Adrenal gland (tissue), 12 donors: ENCODE data around the gene ZBTB24. TPM values are rescaled to one million over a fixed set of nuclear protein-coding genes. Genes with fewer than 3 reads are reported as not detected.

Source experiments
- DNase-seq, 7 donors: peaks; one replicate each; pipeline ENCODE4 v3.0.0-alpha.2; 2019 to 2020
- H3K27ac ChIP-seq, 5 donors: fragments of 200-600 bp; sonication (generic) in 4 of 5; 1 replicate in 3 of 5; 2 replicates in 2 of 5; pipeline versions ENCODE4 v1.5.1 to v1.8.0; 2016 to 2020; ENCODE audit warnings: mild to moderate bottlenecking in 1 of 5
- H3K27me3 ChIP-seq: fragments of 200-600 bp; 2 replicates; pipeline ENCODE4 v1.8.0; 2021
- H3K36me3 ChIP-seq, 2 donors: fragments of 200-600 bp; replicated peaks in 1 of 2; 1 replicate in 1 of 2; 2 replicates in 1 of 2; pipeline versions ENCODE4 v1.5.1 to v1.8.0; 2018 to 2022
- H3K4me1 ChIP-seq, 2 donors: fragments of 200-600 bp; replicated peaks in 1 of 2; 1 replicate in 1 of 2; 2 replicates in 1 of 2; pipeline versions ENCODE4 v1.5.1 to v1.8.0; 2018 to 2021
- H3K4me3 ChIP-seq, 4 donors: fragments of 200-600 bp; sonication (generic) in 3 of 4; one replicate each; pipeline ENCODE4 v1.5.1; 2016 to 2018
- H3K9me3 ChIP-seq, 3 donors: fragments of 200-600 bp; sonication (generic) in 1 of 3; replicated peaks in 1 of 3; 1 replicate in 2 of 3; 2 replicates in 1 of 3; pipeline versions ENCODE4 v1.5.1 to v1.8.0; 2016 to 2021
- POLR2A ChIP-seq, 2 donors: fragments of 450-650 bp; IDR thresholded peaks; one replicate each; pipeline ENCODE4 v1.6.1; 2017; ENCODE audit warnings: antibody characterized with exemption in 2 of 2, mild to moderate bottlenecking in 2 of 2, moderate library complexity in 1 of 2
- WGBS, 4 donors: extraction: QIAGEN DNeasy Blood & Tissue Kit in 2 of 4; methylation state at CpG; one replicate each; pipeline versions ENCODE4 v1.1.5 to v1.1.7; 2013 to 2017; 5-methylcytosine and 5-hydroxymethylcytosine counted together
- intact Hi-C, 2 donors: fragments of 100-400 bp; cut with DNase I; formaldehyde crosslinking; loops; one replicate each; pipeline versions ENCODE4 v1.14.1 to v1.15.0; 2022 to 2023
- polyA plus RNA-seq, 3 donors: library from polyadenylated mRNA; stranded (reverse); fragments of 200-250 nt in 2 of 3; fragments of 350-450 nt in 1 of 3; fragmentation: Illumina TruSeq in 1 of 3; extraction: RNeasy Lipid Tissue Mini Kit (QIAGEN cat#74804) in 1 of 3; gene quantifications; one replicate each; pipeline ENCODE4 v1.2.3, GENCODE V29; 2013 to 2014
- total RNA-seq, 9 donors: library from RNA; depleted of rRNA in 4 of 9; stranded (reverse); fragments of >200 nt in 4 of 9; fragments of 120-200 nt in 1 of 9; fragmentation: NEBNext Ultra II Directional in 1 of 9; extraction: Animal tissue kit (Norgen Biotek cat#: 25700) in 1 of 9; gene quantifications; one replicate each; pipeline versions ENCODE4 v1.1.0 to v1.2.4, GENCODE V29; 2013 to 2023
- TF ChIP-seq, protein P1 (sequence below), 6 experiments: fragments of 450-650 bp in 4 of 6; fragments of 200-600 bp in 2 of 6; sonication (generic) in 1 of 6; IDR thresholded peaks; 1 replicate in 5 of 6; 2 replicates in 1 of 6; pipeline versions ENCODE4 v1.5.1 to v1.8.0; 2016 to 2021; ENCODE audit warnings: antibody characterized with exemption in 6 of 6, mild to moderate bottlenecking in 2 of 6, moderate library complexity in 1 of 6
- donor health status: healthy with polysubstance abuse.
- donor health status: Bipolar disorder and iron deficiency.
- donor health status: DM: yes; HTN: yes; CAD: no.
- donor health status: DM: no; HTN: no; CAD: no.
- donor health status: DM: no; HTN: no; CAD: no.
- donor health status: DM: yes; HTN: yes; CAD: no.

Gene ZBTB24
- total and polyA plus RNA-seq, 12 donors = 2.2 to 14.4 (median 6.2) TPM

- Histone ChIP-seq H3K27ac (no peak overlapping the region), H3K4me3 (no peak overlapping the region), H3K36me3 (no peaks in the 10 kb centered on the region), H3K4me1 (no peaks in the 10 kb centered on the region), H3K27me3 (no peaks in the 10 kb centered on the region), H3K9me3 (no peaks in the 10 kb centered on the region)
- intact Hi-C loops = no loop called here
- DNase-seq = no peak
- TF ChIP-seq, protein P1, sequence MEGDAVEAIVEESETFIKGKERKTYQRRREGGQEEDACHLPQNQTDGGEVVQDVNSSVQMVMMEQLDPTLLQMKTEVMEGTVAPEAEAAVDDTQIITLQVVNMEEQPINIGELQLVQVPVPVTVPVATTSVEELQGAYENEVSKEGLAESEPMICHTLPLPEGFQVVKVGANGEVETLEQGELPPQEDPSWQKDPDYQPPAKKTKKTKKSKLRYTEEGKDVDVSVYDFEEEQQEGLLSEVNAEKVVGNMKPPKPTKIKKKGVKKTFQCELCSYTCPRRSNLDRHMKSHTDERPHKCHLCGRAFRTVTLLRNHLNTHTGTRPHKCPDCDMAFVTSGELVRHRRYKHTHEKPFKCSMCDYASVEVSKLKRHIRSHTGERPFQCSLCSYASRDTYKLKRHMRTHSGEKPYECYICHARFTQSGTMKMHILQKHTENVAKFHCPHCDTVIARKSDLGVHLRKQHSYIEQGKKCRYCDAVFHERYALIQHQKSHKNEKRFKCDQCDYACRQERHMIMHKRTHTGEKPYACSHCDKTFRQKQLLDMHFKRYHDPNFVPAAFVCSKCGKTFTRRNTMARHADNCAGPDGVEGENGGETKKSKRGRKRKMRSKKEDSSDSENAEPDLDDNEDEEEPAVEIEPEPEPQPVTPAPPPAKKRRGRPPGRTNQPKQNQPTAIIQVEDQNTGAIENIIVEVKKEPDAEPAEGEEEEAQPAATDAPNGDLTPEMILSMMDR (IDR thresholded peaks at IDR 0.05) = no peak
- no peak for TF ChIP-seq POLR2A (IDR thresholded peaks at IDR 0.05)
- 80 to 91% (median 84%) methylated on average over 7 to 10 of the region's 10 CpGs for WGBS, 4 donors
Measured at GRCh38 chr6:109503327-109504224, 20.6 kb upstream of the ZBTB24 start.

- intact Hi-C loops = no loop called here
- Histone ChIP-seq H3K4me1 (no peaks in the 10 kb centered on the region), H3K27me3 (no peaks in the 10 kb centered on the region), H3K27ac (no peak overlapping the region), H3K36me3 (no peaks in the 10 kb centered on the region), H3K4me3 (no peak overlapping the region), H3K9me3 (no peaks in the 10 kb centered on the region)
- TF ChIP-seq, protein P1 (IDR thresholded peaks at IDR 0.05) = no peak
- no peak for TF ChIP-seq POLR2A (IDR thresholded peaks at IDR 0.05)
- no peak for DNase-seq
- WGBS, 4 donors = 83 to 97% (median 92%) methylated on average over 2 of the region's 2 CpGs
Measured at GRCh38 chr6:109498936-109499335, 15.9 kb upstream of the ZBTB24 start.

GRCh38 chr6:109498052-109498451, 15.0 kb upstream of the ZBTB24 start:
- WGBS, 4 donors = 90 to 93% (median 91%) methylated on average over 4 of the region's 4 CpGs

DNA sequence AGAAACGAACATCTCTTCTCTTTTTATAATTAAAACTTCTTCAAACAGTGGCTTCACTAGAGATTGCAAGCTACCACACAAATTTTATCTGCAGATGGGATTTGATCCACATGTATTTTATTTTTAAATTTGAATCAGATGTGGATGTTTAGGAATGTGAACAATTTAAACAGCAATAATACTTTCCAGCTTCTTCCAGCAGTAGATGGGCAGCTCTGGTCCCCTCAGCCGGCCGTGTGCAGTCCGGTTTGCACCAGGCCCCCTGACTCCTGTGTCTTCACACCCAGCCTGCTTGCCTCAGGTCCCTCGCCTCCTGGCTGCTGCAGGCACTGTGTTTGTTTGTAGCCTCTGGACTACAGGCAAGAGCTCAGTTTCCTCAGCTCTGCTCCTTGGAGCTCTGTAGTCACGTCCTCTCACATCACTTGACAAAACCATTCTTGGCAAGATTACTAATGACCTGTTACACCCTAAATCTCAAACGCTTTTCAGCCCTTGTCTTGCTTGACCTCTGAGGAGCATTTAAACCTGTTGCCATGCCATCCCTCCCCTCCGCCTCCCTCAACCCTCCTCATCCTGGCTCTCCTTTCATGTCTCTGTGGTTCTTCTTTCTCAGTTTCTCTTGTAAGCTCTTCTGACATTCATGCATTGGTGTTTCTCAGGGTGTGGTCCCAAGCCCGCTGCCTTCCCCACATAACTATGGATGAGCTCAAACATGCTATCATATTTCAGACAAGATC, 13.2 kb upstream of the ZBTB24 start:
- intact Hi-C loops = no loop called here
- Histone ChIP-seq H3K27me3 (no peaks in the 10 kb centered on the region), H3K4me3 (no peak overlapping the region), H3K4me1 (no peaks in the 10 kb centered on the region), H3K9me3 (no peaks in the 10 kb centered on the region), H3K27ac (no peak overlapping the region), H3K36me3 (no peaks in the 10 kb centered on the region)
- no peak for DNase-seq
- TF ChIP-seq, protein P1 (IDR thresholded peaks at IDR 0.05) = no peak
- no peak for TF ChIP-seq POLR2A (IDR thresholded peaks at IDR 0.05)
- WGBS, 4 donors = 80 to 86% (median 82%) methylated on average over 6 to 9 of the region's 9 CpGs

More at GRCh38 chr6:109498052-109498451, 15.0 kb upstream of the ZBTB24 start:
- no peak for TF ChIP-seq POLR2A (IDR thresholded peaks at IDR 0.05)
- no peaks in the 10 kb centered on the region for H3K4me1 ChIP-seq
- no peaks in the 10 kb centered on the region for H3K9me3 ChIP-seq
- H3K27me3 ChIP-seq = no peaks in the 10 kb centered on the region
- H3K36me3 ChIP-seq = no peaks in the 10 kb centered on the region
- no peak for DNase-seq
- intact Hi-C loops = no loop called here
- H3K4me3 ChIP-seq = no peak overlapping the region
- no peak overlapping the region for H3K27ac ChIP-seq
